ENCODE data around the gene RPL27. TPM values are rescaled to one million over a fixed set of nuclear protein-coding genes. Genes with fewer than 3 reads are reported as not detected.

The RPL27 gene
- total and polyA plus RNA-seq, 7 donors = 1,576 to 4,569 (median 2,828) TPM

- no peak for DNase-seq
These were observed 29.1 kb downstream of the RPL27 start for GRCh38 chr17:43027091-43028032.

GRCh38 chr17:43028221-43028861 lies 30.1 kb downstream of the RPL27 start:
- no peaks in the 10 kb centered on the region for H3K36me3 ChIP-seq
- intact Hi-C loops (cut with DNase I) = loop anchor here (5.0 kb wide), 2 partner anchors 54 to 99 kb away; partner anchors contain the start of gene BRCA1
- no peak overlapping the region for H3K27ac ChIP-seq
- peaks cover 0 to 12% (median 4%) of the 10 kb centered on the region in 4 donors for H3K4me1 ChIP-seq
- H3K27me3 ChIP-seq = no peaks in the 10 kb centered on the region
- DNase-seq = no peak
- WGBS, 2 donors = 82 to 88% methylated on average over 17 of the region's 17 CpGs
- no peak overlapping the region for H3K4me3 ChIP-seq
- H3K9me3 ChIP-seq = no peaks in the 10 kb centered on the region
- TF ChIP-seq EP300 (IDR thresholded peaks at IDR 0.05) (no peak), CTCF (IDR thresholded peaks at IDR 0.05) (no peak), POLR2AphosphoS5 (IDR thresholded peaks at IDR 0.05) (no peak), POLR2A (IDR thresholded peaks at IDR 0.05) (no peak)

More at GRCh38 chr17:43027091-43028032, 29.1 kb downstream of the RPL27 start:
- H3K4me3 ChIP-seq = no peak overlapping the region
- intact Hi-C loops (cut with DNase I) = loop anchor here (5.0 kb wide), 2 partner anchors 55 to 100 kb away; partner anchors contain the start of gene BRCA1
- no peak for TF ChIP-seq POLR2AphosphoS5 (IDR thresholded peaks at IDR 0.05)
- no peak for TF ChIP-seq CTCF (IDR thresholded peaks at IDR 0.05)
- no peak for TF ChIP-seq POLR2A (IDR thresholded peaks at IDR 0.05)
- TF ChIP-seq EP300 (IDR thresholded peaks at IDR 0.05) = no peak
- H3K27me3 ChIP-seq = no peaks in the 10 kb centered on the region
- H3K4me1 ChIP-seq = peaks cover 0 to 19% (median 8%) of the 10 kb centered on the region in 4 donors
- H3K27ac ChIP-seq = no peak overlapping the region
- 74 to 84% methylated on average over 9 of the region's 9 CpGs for WGBS, 2 donors
- no peaks in the 10 kb centered on the region for H3K36me3 ChIP-seq
- H3K9me3 ChIP-seq = no peaks in the 10 kb centered on the region

- no peak for DNase-seq
- no peaks in the 10 kb centered on the region for H3K36me3 ChIP-seq
- H3K4me3 ChIP-seq = no peak overlapping the region
- whole genome bisulfite sequencing, 2 donors = 70 to 86% methylated on average over 6 of the region's 6 CpGs
- TF ChIP-seq EP300 (IDR thresholded peaks at IDR 0.05) = no peak
- TF ChIP-seq CTCF (IDR thresholded peaks at IDR 0.05) = no peak
- TF ChIP-seq POLR2A (IDR thresholded peaks at IDR 0.05) = no peak
- TF ChIP-seq POLR2AphosphoS5 (IDR thresholded peaks at IDR 0.05) = no peak
- H3K27ac ChIP-seq = peak overlapping the region in 2 of 4 donors; percentile 24 to 53
- H3K9me3 ChIP-seq = no peaks in the 10 kb centered on the region
- H3K4me1 ChIP-seq = peaks cover 0 to 4% (median 0%) of the 10 kb centered on the region in 4 donors
- intact Hi-C loops (cut with DNase I) = no loop called here
- H3K27me3 ChIP-seq = no peaks in the 10 kb centered on the region
These were observed 32.0 kb downstream of the RPL27 start for GRCh38 chr17:43030137-43030767.

GRCh38 chr17:43031666-43032065 lies 33.4 kb downstream of the RPL27 start:
- H3K4me1 ChIP-seq = no peaks in the 10 kb centered on the region
- WGBS, 2 donors = 85 to 86% methylated on average over 3 of the region's 3 CpGs
- DNase-seq = no peak
- intact Hi-C loops (cut with DNase I) = no loop called here
- no peak for TF ChIP-seq POLR2A (IDR thresholded peaks at IDR 0.05)
- TF ChIP-seq POLR2AphosphoS5 (IDR thresholded peaks at IDR 0.05) = no peak
- TF ChIP-seq CTCF (IDR thresholded peaks at IDR 0.05) = no peak
- TF ChIP-seq EP300 (IDR thresholded peaks at IDR 0.05) = no peak
- no peaks in the 10 kb centered on the region for H3K36me3 ChIP-seq
- no peaks in the 10 kb centered on the region for H3K9me3 ChIP-seq
- H3K4me3 ChIP-seq = no peak overlapping the region
- no peak overlapping the region for H3K27ac ChIP-seq
- H3K27me3 ChIP-seq = no peaks in the 10 kb centered on the region

All from sigmoid colon (tissue), 7 donors.